ENCODE data around the gene TCTA. TPM values are rescaled to one million over a fixed set of nuclear protein-coding genes. Genes with fewer than 3 reads are reported as not detected.

The TCTA gene
- total RNA-seq, 1 donor from 2014 or later = 32.2 TPM

DNA sequence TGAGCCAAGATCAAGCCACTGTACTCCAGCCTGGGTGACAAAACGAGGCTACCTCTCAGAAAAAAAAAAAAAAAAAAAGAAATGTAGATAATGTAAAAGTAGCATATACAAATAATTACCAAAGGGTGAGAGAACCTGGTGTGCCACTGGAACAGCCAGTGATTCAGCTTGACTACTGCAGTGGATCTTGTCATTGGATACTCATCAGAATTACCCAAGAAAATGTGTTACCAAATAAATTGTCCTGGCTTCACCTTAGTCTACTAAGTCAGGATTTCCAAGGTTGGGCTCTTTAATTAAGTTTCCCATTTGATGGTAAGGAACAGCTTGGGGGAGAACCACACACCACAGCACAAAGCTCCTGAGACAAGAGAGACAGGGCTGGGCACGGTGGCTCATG is 15.4 kb downstream of the TCTA start:
- no peak for ATAC-seq (ENCODE audit: low read depth)

DNA sequence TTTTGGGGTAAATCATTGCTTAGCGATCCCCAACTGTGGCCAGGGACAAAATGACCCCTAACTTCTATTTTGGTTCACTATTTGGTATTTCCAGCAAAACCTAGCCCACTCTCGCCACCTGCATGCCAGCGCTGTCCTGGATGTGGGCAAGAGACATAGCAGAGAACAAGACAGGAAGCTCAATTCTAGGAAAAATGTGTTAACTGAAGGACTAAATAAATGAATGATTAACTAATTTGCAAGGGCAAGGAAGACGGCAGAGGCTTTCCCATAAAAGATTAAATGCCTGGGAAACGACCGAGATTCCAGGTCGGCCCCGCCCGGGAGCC is 16.5 kb downstream of the TCTA start:
- TF ChIP-seq, protein P1, sequence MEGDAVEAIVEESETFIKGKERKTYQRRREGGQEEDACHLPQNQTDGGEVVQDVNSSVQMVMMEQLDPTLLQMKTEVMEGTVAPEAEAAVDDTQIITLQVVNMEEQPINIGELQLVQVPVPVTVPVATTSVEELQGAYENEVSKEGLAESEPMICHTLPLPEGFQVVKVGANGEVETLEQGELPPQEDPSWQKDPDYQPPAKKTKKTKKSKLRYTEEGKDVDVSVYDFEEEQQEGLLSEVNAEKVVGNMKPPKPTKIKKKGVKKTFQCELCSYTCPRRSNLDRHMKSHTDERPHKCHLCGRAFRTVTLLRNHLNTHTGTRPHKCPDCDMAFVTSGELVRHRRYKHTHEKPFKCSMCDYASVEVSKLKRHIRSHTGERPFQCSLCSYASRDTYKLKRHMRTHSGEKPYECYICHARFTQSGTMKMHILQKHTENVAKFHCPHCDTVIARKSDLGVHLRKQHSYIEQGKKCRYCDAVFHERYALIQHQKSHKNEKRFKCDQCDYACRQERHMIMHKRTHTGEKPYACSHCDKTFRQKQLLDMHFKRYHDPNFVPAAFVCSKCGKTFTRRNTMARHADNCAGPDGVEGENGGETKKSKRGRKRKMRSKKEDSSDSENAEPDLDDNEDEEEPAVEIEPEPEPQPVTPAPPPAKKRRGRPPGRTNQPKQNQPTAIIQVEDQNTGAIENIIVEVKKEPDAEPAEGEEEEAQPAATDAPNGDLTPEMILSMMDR (IDR thresholded peaks at IDR 0.05) = no peak
- POLR2A ChIA-PET = interaction anchor here (0.6 to 2.9 kb wide), 21 partner anchors 13 to 600 kb away, joined by 3 to 69 read pairs (median 7); partner anchors contain the start of genes DAG1, GPX1, QRICH1 and RHOA
- intact Hi-C loops (cut with micrococcal nuclease) = loop anchor here (1.0 to 5.0 kb wide), 8 partner anchors 12 to 499 kb away; partner anchors contain the start of genes DAG1, MON1A, TCTA and USP4
- ATAC-seq (ENCODE audit: low read depth) (peak; percentile 1), DNase-seq (no peak)
- H3K9me3 Mint-ChIP-seq = no peaks in the 10 kb centered on the region
- CTCF ChIA-PET = interaction anchor here (0.8 to 1.1 kb wide), 5 partner anchors 15 to 88 kb away, joined by 3 to 8 read pairs (median 5); partner anchors contain the start of gene USP4
- H3K27ac Mint-ChIP-seq = peak overlapping the region; percentile 96
- peaks cover 20% of the 10 kb centered on the region for H3K36me3 Mint-ChIP-seq (ENCODE audit: low read depth)
- H3K4me3 Mint-ChIP-seq = peak overlapping the region; percentile 92
- H3K27me3 Mint-ChIP-seq = no peaks in the 10 kb centered on the region
- peaks cover 17% of the 10 kb centered on the region for H3K4me1 Mint-ChIP-seq

More for the DNA sequence above, 15.4 kb downstream of the TCTA start:
- TF ChIP-seq, protein P1 (IDR thresholded peaks at IDR 0.05) = no peak
- CTCF ChIA-PET = no interaction called here
- Mint-ChIP-seq H3K4me3 (peak overlapping the region; percentile 92), H3K27me3 (no peaks in the 10 kb centered on the region), H3K4me1 (peaks cover 23% of the 10 kb centered on the region), H3K36me3 (ENCODE audit: low read depth) (peaks cover 24% of the 10 kb centered on the region), H3K9me3 (no peaks in the 10 kb centered on the region), H3K27ac (peak overlapping the region; percentile 41)
- DNase-seq = no peak
- POLR2A ChIA-PET = interaction anchor here (0.7 to 3.3 kb wide), 6 partner anchors 12 to 388 kb away, joined by 3 to 12 read pairs (median 4); partner anchors contain the start of genes RHOA and TCTA
- intact Hi-C loops (cut with micrococcal nuclease) = loop anchor here (5.0 kb wide), 1 partner anchor 500 kb away; the partner anchor contains the start of gene MON1A

DNA sequence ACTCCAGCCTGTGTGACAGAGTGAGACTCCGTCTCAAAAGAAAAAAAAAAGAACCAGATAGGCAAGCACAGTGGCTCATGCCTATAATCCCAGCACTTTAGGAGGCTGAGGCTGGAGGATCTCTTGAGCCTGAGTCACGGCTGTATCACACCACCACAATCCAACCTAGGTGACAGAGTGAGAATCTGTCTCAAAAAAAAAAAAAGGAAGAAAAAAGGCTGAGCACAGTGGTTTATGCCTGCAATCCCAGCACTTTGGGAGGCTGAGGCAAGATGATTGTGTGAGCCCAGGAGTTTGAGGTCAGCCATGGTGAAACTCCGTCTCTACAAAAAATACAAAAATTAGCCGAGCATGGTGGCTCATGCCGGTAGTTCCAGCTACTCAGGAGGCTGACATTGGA is 22.5 kb downstream of the TCTA start:
- H3K27me3 Mint-ChIP-seq = no peaks in the 10 kb centered on the region
- TF ChIP-seq, protein P1 (IDR thresholded peaks at IDR 0.05) = no peak
- peaks cover 4% of the 10 kb centered on the region for H3K4me1 Mint-ChIP-seq
- DNase-seq (no peak), ATAC-seq (ENCODE audit: low read depth) (no peak)
- no peak overlapping the region for H3K4me3 Mint-ChIP-seq
- ChIA-PET POLR2A (interaction anchor here (0.7 kb wide), 1 partner anchor 31 kb away, joined by 3 read pairs; no protein-coding TSS in a partner anchor), CTCF (no interaction called here)
- H3K9me3 Mint-ChIP-seq = no peaks in the 10 kb centered on the region
- H3K27ac Mint-ChIP-seq = no peak overlapping the region
- H3K36me3 Mint-ChIP-seq (ENCODE audit: low read depth) = no peaks in the 10 kb centered on the region
- intact Hi-C loops (cut with micrococcal nuclease) = no loop called here

DNA sequence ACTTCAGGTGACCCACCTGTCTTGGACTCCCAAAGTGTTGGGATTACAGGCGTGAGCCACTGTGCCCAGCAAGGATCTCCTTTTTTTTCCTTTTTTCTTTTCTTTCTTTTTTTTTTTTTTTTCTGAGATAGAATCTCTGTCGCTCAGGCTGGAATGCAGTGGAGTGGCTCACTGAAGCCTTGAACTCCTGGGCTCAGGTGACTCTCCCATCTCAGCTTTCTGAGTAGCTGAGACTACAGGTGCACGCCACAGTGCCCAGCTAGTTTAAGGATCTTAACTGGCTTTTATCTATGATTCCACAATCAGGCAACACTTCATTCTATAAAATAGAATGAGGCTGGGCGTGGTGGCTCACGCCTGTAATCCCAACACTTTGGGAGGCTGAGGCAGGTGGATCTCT is 33.2 kb downstream of the TCTA start:
- POLR2A ChIA-PET = interaction anchor here (0.6 to 3.2 kb wide), 11 partner anchors 16 to 438 kb away, joined by 3 to 63 read pairs (median 6); partner anchors contain the start of genes DAG1, NICN1, RHOA and TCTA

DNA sequence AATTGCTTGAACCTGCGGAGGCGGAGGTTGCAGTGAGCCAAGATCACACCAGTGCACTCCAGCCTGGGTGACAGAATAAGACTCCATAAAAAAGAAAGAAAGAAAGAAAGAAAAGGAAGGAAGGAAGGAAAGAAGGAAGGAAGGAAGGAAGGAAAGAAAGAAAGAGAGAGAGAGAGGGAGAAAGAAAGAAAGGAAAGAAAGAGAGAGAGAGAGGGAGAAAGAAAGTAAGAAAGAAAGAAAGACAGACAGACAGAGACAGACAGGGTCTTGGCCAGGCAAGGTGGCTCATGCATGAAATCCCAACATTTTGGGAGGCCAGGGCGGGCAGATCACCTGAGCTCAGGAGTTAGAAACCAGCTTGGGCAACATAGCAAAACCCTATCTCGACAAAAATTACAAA is 41.4 kb downstream of the TCTA start:
- H3K9me3 Mint-ChIP-seq = no peaks in the 10 kb centered on the region
- ChIA-PET CTCF (interaction anchor here (1.2 kb wide), 1 partner anchor 38 kb away, joined by 3 read pairs; no protein-coding TSS in a partner anchor), POLR2A (no interaction called here)
- no peak overlapping the region for H3K4me3 Mint-ChIP-seq
- peaks cover 4% of the 10 kb centered on the region for H3K4me1 Mint-ChIP-seq
- no peak overlapping the region for H3K27ac Mint-ChIP-seq
- ATAC-seq (ENCODE audit: low read depth) (no peak), DNase-seq (no peak)
- intact Hi-C loops (cut with micrococcal nuclease) = no loop called here
- H3K27me3 Mint-ChIP-seq = no peaks in the 10 kb centered on the region
- no peaks in the 10 kb centered on the region for H3K36me3 Mint-ChIP-seq (ENCODE audit: low read depth)
- TF ChIP-seq, protein P1 (IDR thresholded peaks at IDR 0.05) = no peak

More for the DNA sequence above, 33.2 kb downstream of the TCTA start:
- peaks cover 22% of the 10 kb centered on the region for H3K4me1 Mint-ChIP-seq
- CTCF ChIA-PET = interaction anchor here (2.0 to 2.6 kb wide), 2 partner anchors 16 to 105 kb away, joined by 8 to 20 read pairs; partner anchors contain the start of genes NICN1 and USP4
- H3K27ac Mint-ChIP-seq = peak overlapping the region; percentile 35
- TF ChIP-seq, protein P1 (IDR thresholded peaks at IDR 0.05) = no peak
- ATAC-seq (ENCODE audit: low read depth) (no peak), DNase-seq (no peak)
- no peaks in the 10 kb centered on the region for H3K9me3 Mint-ChIP-seq
- H3K36me3 Mint-ChIP-seq (ENCODE audit: low read depth) = no peaks in the 10 kb centered on the region
- no peaks in the 10 kb centered on the region for H3K27me3 Mint-ChIP-seq
- H3K4me3 Mint-ChIP-seq = no peak overlapping the region
- intact Hi-C loops (cut with micrococcal nuclease) = loop anchor here (10.0 kb wide), 1 partner anchor 351 kb away; the partner anchor contains the start of gene QRICH1

Data from activated B cell treated with CpG ODN at 0.5 μM for 24 hours (primary cell).